MM.1S (cell line): ENCODE measurements around the gene IQGAP2.

ENCODE experiments used
- DNase-seq: peaks from one replicate; pipeline ENCODE4 v3.0.0-alpha.2; 2015
- H2AFZ ChIP-seq: fragments of 300-600 bp; sonication (generic); 2 replicates; pipeline ENCODE4 v1.6.0; 2016; ENCODE audit warnings: antibody characterized with exemption, low read length
- H3F3A ChIP-seq: fragments of 300-600 bp; sonication (generic); 2 replicates; pipeline ENCODE4 v1.6.1; 2016; ENCODE audit warnings: mild to moderate bottlenecking, antibody characterized with exemption, low read length, moderate library complexity, mixed read lengths; ENCODE audit not compliant: insufficient read depth
- H3K27ac ChIP-seq: fragments of 300-600 bp; sonication (generic); 2 replicates; pipeline ENCODE4 v1.5.1; 2016; ENCODE audit warnings: mild to moderate bottlenecking, low read length
- H3K27me3 ChIP-seq: fragments of 300-600 bp; sonication (generic); replicated peaks from 2 replicates; pipeline ENCODE4 v1.6.0; 2016; ENCODE audit warnings: low read length; ENCODE audit not compliant: insufficient read depth
- H3K36me3 ChIP-seq: fragments of 300-600 bp; sonication (generic); replicated peaks from 2 replicates; pipeline ENCODE4 v1.6.1; 2016; ENCODE audit warnings: mild to moderate bottlenecking, low read length, mixed read lengths; ENCODE audit not compliant: insufficient read depth
- H3K4me1 ChIP-seq: fragments of 300-600 bp; sonication (generic); 2 replicates; pipeline ENCODE4 v1.6.1; 2016; ENCODE audit warnings: low read length, mixed read lengths
- H3K4me2 ChIP-seq: fragments of 300-600 bp; sonication (generic); 2 replicates; pipeline ENCODE4 v1.6.0; 2016; ENCODE audit warnings: low read depth, low read length
- H3K4me3 ChIP-seq: fragments of 300-600 bp; sonication (generic); 2 replicates; pipeline ENCODE4 v1.5.1; 2016; ENCODE audit warnings: low read length, mixed read lengths
- H3K79me2 ChIP-seq: fragments of 300-600 bp; sonication (generic); 2 replicates; pipeline ENCODE4 v1.6.1; 2016; ENCODE audit warnings: mixed run types, low read length, mixed read lengths
- H3K9ac ChIP-seq: fragments of 300-600 bp; sonication (generic); 2 replicates; pipeline ENCODE4 v1.6.1; 2016; ENCODE audit warnings: low read length, mixed read lengths
- H3K9me2 ChIP-seq: fragments of 300-600 bp; sonication (generic); replicated peaks from 2 replicates; pipeline ENCODE4 v1.6.1; 2016; ENCODE audit warnings: mild to moderate bottlenecking, low read length, mixed read lengths; ENCODE audit not compliant: insufficient read depth
- H3K9me3 ChIP-seq: fragments of 300-600 bp; sonication (generic); replicated peaks from 2 replicates; pipeline ENCODE4 v1.6.1; 2016; ENCODE audit warnings: mild to moderate bottlenecking, low read length, mixed read lengths; ENCODE audit not compliant: insufficient read depth
- H4K20me1 ChIP-seq: fragments of 300-600 bp; sonication (generic); 2 replicates; pipeline ENCODE4 v1.6.1; 2016; ENCODE audit warnings: mild to moderate bottlenecking, low read length, moderate library complexity, mixed read lengths; ENCODE audit not compliant: insufficient read depth
- EZH2 ChIP-seq: fragments of 300-600 bp; sonication (generic); optimal IDR thresholded peaks from 2 replicates; pipeline ENCODE3; 2017; ENCODE audit warnings: low read depth, mild to moderate bottlenecking, antibody characterized with exemption, low read length, mixed read lengths
- EZH2phosphoT487 ChIP-seq: fragments of 300-600 bp; sonication (generic); IDR thresholded peaks from 2 replicates; pipeline ENCODE4 v1.6.1; 2018; ENCODE audit warnings: antibody characterized with exemption, low read length
- TF ChIP-seq, protein P1 (sequence below): fragments of 300-600 bp; sonication (generic); IDR thresholded peaks from 2 replicates; pipeline ENCODE4 v1.5.1; 2016; ENCODE audit warnings: antibody characterized with exemption, low read length, mixed read lengths

Gene IQGAP2

DNA sequence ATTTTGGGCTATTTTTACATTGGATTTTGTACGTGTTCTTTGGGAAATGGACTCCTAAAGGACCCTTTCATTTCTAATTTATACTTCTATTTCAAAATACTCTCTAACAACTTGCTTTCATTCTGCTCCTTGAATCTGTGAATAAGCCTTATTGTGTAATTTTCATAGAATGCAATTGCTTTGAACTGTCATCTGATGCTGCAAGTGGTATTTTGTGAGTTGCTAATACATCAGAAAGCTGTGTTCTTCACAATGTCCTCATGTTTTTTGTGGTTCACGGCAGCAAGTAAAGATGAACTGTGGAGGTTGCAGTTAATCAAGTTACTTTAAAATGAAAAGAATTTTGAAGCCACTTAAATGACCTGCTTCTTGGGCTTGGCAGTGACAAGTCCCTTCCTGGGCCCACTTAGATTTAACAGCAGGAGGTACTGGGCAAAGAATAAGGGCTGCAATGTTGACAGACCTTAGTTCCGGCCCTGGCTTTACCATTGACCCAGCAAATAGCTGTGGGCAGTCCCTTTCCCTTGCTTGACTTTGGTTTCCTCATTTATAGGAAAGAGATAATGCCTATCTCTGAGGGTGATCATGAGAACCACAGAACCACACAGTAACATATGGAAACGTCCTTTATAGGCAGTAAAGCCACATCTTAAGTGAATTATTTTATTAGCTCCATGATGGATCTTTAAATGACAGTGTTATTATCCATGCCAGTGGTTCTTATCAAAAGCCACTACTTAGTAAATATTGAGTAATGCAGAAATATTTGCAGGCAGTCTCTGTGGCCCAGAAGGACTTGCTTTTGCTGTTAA, 54.8 kb downstream of the IQGAP2 start:
- TF ChIP-seq EZH2phosphoT487 (no peak), EZH2 (no peak)
- TF ChIP-seq, protein P1, sequence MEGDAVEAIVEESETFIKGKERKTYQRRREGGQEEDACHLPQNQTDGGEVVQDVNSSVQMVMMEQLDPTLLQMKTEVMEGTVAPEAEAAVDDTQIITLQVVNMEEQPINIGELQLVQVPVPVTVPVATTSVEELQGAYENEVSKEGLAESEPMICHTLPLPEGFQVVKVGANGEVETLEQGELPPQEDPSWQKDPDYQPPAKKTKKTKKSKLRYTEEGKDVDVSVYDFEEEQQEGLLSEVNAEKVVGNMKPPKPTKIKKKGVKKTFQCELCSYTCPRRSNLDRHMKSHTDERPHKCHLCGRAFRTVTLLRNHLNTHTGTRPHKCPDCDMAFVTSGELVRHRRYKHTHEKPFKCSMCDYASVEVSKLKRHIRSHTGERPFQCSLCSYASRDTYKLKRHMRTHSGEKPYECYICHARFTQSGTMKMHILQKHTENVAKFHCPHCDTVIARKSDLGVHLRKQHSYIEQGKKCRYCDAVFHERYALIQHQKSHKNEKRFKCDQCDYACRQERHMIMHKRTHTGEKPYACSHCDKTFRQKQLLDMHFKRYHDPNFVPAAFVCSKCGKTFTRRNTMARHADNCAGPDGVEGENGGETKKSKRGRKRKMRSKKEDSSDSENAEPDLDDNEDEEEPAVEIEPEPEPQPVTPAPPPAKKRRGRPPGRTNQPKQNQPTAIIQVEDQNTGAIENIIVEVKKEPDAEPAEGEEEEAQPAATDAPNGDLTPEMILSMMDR: no peak
- Histone ChIP-seq H3K9me2 (no peaks in the 10 kb centered on the region), H3K79me2 (peaks cover 67% of the 10 kb centered on the region), H3K9ac (no peak overlapping the region), H3K27me3 (no peaks in the 10 kb centered on the region), H3K36me3 (0 out of 2 replicates have a peak, but pooled peaks cover 4% of the 10 kb centered on the region), H3K4me3 (no peak overlapping the region), H2AFZ (no peak overlapping the region), H4K20me1 (peaks cover 7% of the 10 kb centered on the region; the same call in 1 of the 2 replicates), H3F3A (no peaks in the 10 kb centered on the region), H3K27ac (no peak overlapping the region), H3K9me3 (no peaks in the 10 kb centered on the region), H3K4me2 (no peak overlapping the region), H3K4me1 (no peaks in the 10 kb centered on the region)
- DNase-seq: no peak

DNA sequence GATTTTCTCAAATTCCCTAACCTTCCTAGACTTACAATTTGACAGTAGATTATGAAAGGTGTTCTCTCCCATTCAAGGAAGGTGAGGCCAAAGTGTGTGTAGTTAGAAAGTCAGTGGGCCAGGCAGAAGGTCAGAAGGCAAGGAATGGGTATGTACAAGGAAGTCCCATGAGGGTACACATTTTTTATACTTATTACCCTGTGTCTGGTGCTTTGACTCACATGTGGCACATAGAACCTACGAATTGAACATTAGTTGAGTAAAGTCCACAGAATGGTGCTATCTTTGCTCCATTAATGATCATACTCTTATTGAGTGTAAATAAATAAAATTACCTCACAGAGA, 55.4 kb downstream of the IQGAP2 start:
- Histone ChIP-seq H3K79me2 (peaks cover 62% of the 10 kb centered on the region), H3K27ac (no peak overlapping the region), H4K20me1 (peaks cover 7% of the 10 kb centered on the region; the same call in 1 of the 2 replicates), H2AFZ (no peak overlapping the region), H3K9me3 (no peaks in the 10 kb centered on the region), H3K9ac (no peak overlapping the region), H3F3A (no peaks in the 10 kb centered on the region), H3K27me3 (no peaks in the 10 kb centered on the region), H3K36me3 (0 out of 2 replicates have a peak, but pooled peaks cover 4% of the 10 kb centered on the region), H3K9me2 (no peaks in the 10 kb centered on the region), H3K4me1 (no peaks in the 10 kb centered on the region), H3K4me2 (no peak overlapping the region), H3K4me3 (no peak overlapping the region)
- DNase-seq: no peak
- TF ChIP-seq, protein P1: no peak
- TF ChIP-seq EZH2: no peak
- no peak for TF ChIP-seq EZH2phosphoT487

DNA sequence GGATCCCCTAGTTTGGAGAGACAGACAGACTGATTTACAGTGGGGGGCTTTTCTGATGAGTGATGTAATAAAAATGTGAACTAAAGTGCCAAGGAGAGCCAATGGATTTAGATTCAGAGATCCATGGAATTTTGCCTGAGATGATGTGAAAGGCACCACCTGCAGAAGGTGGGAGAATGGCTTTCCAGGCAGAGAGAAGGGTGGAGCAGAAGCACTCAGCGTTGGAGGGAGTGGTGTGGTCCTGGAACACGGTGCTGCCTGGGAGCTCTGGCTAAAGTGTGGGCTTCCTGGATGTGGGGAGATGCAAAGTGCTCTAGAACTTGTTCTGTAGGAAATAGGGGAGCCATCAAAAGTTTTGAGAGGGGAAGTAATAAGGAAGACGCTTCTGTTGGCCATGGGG, 57.0 kb downstream of the IQGAP2 start:
- Histone ChIP-seq H4K20me1 (peaks cover 7% of the 10 kb centered on the region; the same call in 1 of the 2 replicates), H2AFZ (no peak overlapping the region), H3K27ac (no peak overlapping the region), H3K79me2 (peaks cover 56% of the 10 kb centered on the region), H3F3A (no peaks in the 10 kb centered on the region), H3K27me3 (no peaks in the 10 kb centered on the region), H3K4me2 (no peak overlapping the region), H3K9me2 (no peaks in the 10 kb centered on the region), H3K4me3 (no peak overlapping the region), H3K9me3 (no peaks in the 10 kb centered on the region), H3K4me1 (no peaks in the 10 kb centered on the region), H3K9ac (no peak overlapping the region), H3K36me3 (0 out of 2 replicates have a peak, but pooled peaks cover 6% of the 10 kb centered on the region)
- no peak for DNase-seq
- TF ChIP-seq EZH2: no peak
- no peak for TF ChIP-seq EZH2phosphoT487
- TF ChIP-seq, protein P1: no peak
